NCI-H82 treated with DMSO at 0.1 percent for 48 hours (cell line): Measurements from ENCODE around the gene FARP1.
"Not testable (repeated sequence)": the region's sequence is repeated elsewhere in the genome, so short reads cannot be mapped to it uniquely, and the experiment has no call there.

ENCODE experiments used
- DNase-seq: peaks from one replicate; lab custom pipeline; 2025; ENCODE audit not compliant: unreplicated experiment; lab: John Stamatoyannopoulos, UW

Gene FARP1

GRCh38 chr13:98348466-98349200 is 205.7 kb downstream of the FARP1 start:
- DNase-seq: no peak

GRCh38 chr13:98349731-98350305 is 206.9 kb downstream of the FARP1 start:
- DNase-seq: no peak

- DNase-seq: no peak
Observed at GRCh38 chr13:98350746-98351330, 207.9 kb downstream of the FARP1 start.

- no peak for DNase-seq
Observed at GRCh38 chr13:98351636-98352035, 208.7 kb downstream of the FARP1 start.

GRCh38 chr13:98352226-98352625 is 209.3 kb downstream of the FARP1 start:
- DNase-seq: no peak

GRCh38 chr13:98353750-98354149 is 210.9 kb downstream of the FARP1 start:
- no peak for DNase-seq

- DNase-seq: no peak
Observed at GRCh38 chr13:98358937-98359336, 216.0 kb downstream of the FARP1 start.

- no peak for DNase-seq
Observed at GRCh38 chr13:98360545-98360944, 217.7 kb downstream of the FARP1 start.

GRCh38 chr13:98363326-98363725 is 220.4 kb downstream of the FARP1 start:
- no peak for DNase-seq

GRCh38 chr13:98364179-98364578 is 221.3 kb downstream of the FARP1 start:
- no peak for DNase-seq

GRCh38 chr13:98364647-98365046 is 221.8 kb downstream of the FARP1 start:
- no peak for DNase-seq

- DNase-seq: no peak
Observed at GRCh38 chr13:98365302-98365701, 222.4 kb downstream of the FARP1 start.

- no peak for DNase-seq
Observed at GRCh38 chr13:98366010-98366409, 223.1 kb downstream of the FARP1 start.

GRCh38 chr13:98366443-98366842 is 223.5 kb downstream of the FARP1 start:
- no peak for DNase-seq

- no peak for DNase-seq
Observed at GRCh38 chr13:98366959-98367358, 224.1 kb downstream of the FARP1 start.

GRCh38 chr13:98368019-98368418 is 225.1 kb downstream of the FARP1 start:
- DNase-seq: no peak

GRCh38 chr13:98369520-98369919 is 226.6 kb downstream of the FARP1 start:
- not testable (repeated sequence) for DNase-seq

- DNase-seq: no peak
Observed at GRCh38 chr13:98370261-98370660, 227.4 kb downstream of the FARP1 start.

- no peak for DNase-seq
Observed at GRCh38 chr13:98370806-98371515, 228.1 kb downstream of the FARP1 start.

- DNase-seq: no peak
Observed at GRCh38 chr13:98371516-98372023, 228.7 kb downstream of the FARP1 start.

- no peak for DNase-seq
Observed at GRCh38 chr13:98372876-98373275, 230.0 kb downstream of the FARP1 start.

GRCh38 chr13:98374750-98375149 is 231.9 kb downstream of the FARP1 start:
- no peak for DNase-seq
